Measurements from ENCODE around the gene COMMD4.
A peak's percentile ranks its signal among the peaks of the same experiment; 100 is the strongest.
"Not testable (repeated sequence)": the region's sequence is repeated elsewhere in the genome, so short reads cannot be mapped to it uniquely, and the experiment has no call there.

The COMMD4 gene

DNA sequence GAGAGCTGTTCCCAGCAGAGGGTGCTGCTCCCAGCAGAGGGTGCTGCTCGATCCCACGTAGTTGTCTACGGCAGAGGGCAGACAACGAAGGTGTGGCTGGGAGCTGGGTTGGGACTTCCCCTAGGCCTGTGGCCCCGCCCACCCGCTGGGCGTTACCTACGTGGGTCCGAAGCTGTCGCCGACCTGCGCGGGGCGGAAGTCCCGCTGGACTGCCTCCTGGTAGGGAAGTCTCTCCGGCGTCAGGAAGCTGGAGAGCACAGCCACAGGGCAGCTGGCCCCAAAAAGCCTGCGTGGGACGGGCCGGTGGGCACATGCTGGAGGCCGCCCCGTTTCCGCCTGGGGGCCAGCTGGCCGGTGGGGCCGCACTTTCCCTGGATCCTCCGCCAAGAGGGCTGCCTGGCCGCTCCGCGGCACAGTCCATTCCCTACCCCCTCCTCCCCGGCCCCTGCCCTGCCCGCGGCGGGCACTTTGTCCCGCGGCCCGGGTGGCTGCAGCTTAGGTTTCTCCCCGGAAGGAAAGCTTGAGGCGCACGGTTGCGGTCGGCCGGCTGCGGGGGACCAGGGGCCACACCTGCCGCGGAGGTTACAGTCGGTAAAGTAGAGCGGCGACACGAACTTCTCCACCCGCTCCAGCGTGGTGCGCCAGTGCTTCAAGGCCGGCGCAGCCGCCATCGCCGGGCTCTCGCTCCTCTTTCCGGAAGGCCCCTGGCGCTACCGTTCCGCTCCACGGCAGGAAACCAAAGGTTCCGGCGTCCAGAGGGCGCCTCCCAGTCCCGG is 32.2 kb downstream of the COMMD4 start, which contains the start of gene MAN2C1:
TSS of gene MAN2C1 (minus strand) at position 695 of the 776 bp plus-strand sequence. CDS start at position 671, 24 bp downstream.
- TF ChIP-seq POLR2A (IDR thresholded peaks at IDR 0.05; ENCODE audit: low read depth, low read length) = peak; percentile 93
- FAIRE-seq = no peak
- peak; percentile 83 for DNase-seq (ENCODE audit: insufficient read length, low spot score)

DNA sequence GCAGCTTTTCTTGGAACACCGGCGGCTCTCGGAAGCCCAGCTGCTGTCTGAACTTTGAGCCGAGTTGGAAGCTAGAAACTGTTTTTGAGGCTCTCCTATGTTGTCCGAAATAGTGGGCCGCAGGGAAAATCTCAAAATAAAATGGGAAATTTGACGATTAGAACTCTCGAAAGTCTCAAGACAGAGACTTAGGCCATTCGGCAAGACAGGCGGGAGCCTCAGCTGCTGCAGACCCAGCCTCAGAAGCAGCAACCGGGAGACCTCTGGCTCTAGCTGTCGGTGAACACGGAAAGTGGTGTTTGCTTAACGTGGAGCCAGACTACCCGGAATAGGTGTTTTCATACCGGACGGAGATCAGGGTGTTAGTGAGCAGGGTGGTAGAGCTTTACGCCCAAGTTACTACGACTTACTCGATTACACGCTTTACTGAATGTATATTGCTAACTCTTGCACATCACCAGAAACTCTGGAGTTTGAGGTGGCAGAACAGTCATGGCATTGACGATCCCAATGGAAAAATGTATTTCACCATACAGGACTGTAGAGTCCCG is 32.9 kb downstream of the COMMD4 start:
- no peak for FAIRE-seq
- TF ChIP-seq POLR2A (IDR thresholded peaks at IDR 0.05; ENCODE audit: low read depth, low read length) = no peak
- DNase-seq (ENCODE audit: insufficient read length, low spot score) = no peak

DNA sequence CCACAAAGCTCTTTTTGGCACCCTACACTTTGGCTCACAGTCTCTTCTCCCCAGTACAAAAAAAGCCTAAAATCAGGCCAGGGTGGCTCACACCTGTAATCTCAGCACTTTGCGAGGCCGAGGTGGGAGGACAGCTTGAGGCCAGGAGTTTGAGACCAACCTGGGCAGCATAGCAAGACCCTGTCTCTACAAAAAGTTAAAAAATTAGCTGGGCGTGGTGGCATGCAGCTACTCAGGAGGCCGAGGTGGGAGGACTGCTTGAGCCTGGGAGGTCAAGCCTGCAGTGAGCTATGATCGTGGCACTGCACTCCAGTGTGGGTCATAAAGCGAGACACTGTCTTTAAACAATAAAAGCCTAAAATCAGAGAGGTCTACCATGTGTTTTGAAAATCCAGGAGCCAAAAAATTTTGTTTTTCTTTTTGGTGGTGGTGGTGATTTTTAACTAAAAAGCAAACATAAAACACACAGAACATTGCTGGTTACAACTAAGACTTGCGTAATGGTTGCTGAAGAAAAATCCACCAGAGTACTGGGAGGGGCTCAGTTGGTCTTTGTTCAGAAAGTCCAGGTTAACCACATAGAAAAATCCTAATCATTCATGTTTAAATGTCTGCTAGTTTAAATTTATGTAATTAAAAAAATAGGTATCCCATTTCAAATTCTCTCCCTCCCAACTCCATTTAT is 34.2 kb downstream of the COMMD4 start:
- DNase-seq (ENCODE audit: insufficient read length, low spot score) = no peak
- TF ChIP-seq POLR2A (IDR thresholded peaks at IDR 0.05; ENCODE audit: low read depth, low read length) = no peak
- FAIRE-seq = no peak

DNA sequence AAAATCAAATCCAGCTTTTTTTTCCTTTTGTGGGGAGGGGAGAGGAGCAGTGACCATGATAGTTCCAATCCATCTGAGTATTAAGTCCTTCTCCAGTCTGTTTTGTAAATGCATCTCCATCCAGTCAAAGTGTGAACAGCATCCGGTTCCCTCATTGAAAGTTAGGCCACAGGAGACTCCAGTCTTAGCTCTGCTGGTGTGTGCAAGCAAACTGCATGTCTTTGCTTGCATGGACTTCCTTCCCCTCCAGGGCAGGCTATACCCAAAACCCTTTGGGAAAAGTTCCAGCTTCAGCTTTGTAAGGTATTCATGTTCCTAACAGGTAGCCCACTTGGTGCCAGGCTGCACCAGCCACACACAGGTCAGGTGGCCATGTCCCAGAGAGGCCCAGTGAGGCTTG is 35.6 kb downstream of the COMMD4 start:
- DNase-seq (ENCODE audit: insufficient read length, low spot score) (no peak), FAIRE-seq (no peak)
- TF ChIP-seq POLR2A (IDR thresholded peaks at IDR 0.05; ENCODE audit: low read depth, low read length) = no peak

DNA sequence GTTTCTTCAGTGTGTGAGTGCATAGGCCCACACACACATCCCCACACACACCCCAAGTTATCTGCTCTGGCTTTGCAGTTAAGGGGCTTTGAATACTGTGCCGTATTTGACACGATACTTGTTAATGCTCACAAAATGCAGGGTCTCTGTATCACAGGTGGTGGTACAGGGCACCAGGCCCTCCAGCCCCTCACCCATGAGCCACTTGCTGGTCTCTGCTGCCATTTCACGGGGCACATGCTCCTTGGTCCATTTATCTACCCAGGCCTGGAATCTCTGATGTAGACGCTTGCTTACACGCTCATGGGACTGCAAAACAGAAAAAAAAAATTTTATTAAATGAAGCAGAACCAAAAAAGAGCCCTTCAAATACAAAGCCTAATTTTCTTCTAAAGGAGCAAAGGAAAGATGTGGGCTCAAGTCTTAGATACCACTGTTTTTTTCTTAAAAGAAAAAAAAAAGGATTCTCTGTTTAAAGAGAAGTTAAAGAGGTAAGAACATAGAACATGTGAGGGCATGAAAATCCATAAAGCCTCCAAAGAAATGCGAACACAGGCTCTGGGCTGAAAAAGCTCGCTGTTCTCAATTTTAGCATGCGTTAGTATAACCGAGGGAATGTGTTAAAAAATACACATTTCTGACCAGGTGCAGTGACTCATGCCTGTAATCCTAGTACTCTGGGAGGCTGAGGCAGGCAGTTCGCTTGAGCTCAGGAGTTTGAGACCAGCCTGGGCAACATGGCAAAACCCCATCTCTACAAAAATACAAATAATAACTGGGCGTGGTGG is 36.2 kb downstream of the COMMD4 start:
- no peak for TF ChIP-seq POLR2A (IDR thresholded peaks at IDR 0.05; ENCODE audit: low read depth, low read length)
- DNase-seq (ENCODE audit: insufficient read length, low spot score) = no peak
- no peak for FAIRE-seq

DNA sequence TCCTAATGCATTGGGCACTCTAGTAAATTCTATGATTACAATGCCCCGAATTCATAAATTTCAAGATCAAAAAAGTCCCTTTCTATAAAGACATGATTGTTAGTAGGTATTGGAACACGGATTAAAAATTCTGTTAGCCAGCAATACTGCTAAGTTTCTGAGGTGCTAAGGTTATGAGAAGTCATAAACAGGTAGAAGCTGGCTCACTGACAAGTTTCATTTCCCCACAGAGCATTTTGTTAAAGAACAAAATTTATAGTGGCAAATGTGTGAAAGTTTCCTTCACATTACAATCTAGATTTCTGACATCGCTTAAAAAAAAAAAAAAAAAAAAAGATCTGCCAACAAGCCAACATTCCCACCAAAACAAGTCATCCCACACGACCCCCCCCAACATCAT is 44.9 kb downstream of the COMMD4 start:
- TF ChIP-seq POLR2A (IDR thresholded peaks at IDR 0.05; ENCODE audit: low read depth, low read length) = no peak
- FAIRE-seq = no peak
- DNase-seq (ENCODE audit: insufficient read length, low spot score) = no peak

DNA sequence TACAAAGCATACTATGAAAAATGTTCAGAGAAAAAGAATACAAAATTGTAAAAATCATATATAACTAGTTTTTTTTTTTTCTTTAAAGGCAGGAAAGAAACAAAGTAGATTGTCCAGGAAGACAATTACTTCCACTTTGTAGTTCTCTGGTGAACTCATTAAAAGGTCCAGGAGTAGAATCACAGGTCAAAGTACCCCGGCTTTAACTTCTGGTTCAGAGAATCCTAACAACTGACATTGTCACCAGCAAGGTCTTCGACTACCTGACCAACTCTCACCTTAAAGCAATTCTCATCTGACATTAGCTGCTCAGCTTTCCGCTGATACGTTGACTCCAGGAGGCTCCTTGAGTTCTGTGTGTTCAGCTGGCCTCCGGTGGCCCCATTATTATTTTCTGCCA is 48.1 kb downstream of the COMMD4 start:
- FAIRE-seq = not testable (repeated sequence)

More for the DNA sequence above, 48.1 kb downstream of the COMMD4 start:
- not testable (repeated sequence) for DNase-seq (ENCODE audit: insufficient read length, low spot score)
